HG03175 (cell line): ENCODE data around the gene UPK1B.
"Not testable (repeated sequence)": the region's sequence is repeated elsewhere in the genome, so short reads cannot be mapped to it uniquely, and the experiment has no call there.

Experiments used
- ATAC-seq: cut with Tn5 transposase; IDR thresholded peaks from one replicate; pipeline ENCODE4 v1.9.1; 2021; ENCODE audit warnings: mild to moderate bottlenecking, moderate library complexity; ENCODE audit not compliant: unreplicated experiment

Gene UPK1B

DNA sequence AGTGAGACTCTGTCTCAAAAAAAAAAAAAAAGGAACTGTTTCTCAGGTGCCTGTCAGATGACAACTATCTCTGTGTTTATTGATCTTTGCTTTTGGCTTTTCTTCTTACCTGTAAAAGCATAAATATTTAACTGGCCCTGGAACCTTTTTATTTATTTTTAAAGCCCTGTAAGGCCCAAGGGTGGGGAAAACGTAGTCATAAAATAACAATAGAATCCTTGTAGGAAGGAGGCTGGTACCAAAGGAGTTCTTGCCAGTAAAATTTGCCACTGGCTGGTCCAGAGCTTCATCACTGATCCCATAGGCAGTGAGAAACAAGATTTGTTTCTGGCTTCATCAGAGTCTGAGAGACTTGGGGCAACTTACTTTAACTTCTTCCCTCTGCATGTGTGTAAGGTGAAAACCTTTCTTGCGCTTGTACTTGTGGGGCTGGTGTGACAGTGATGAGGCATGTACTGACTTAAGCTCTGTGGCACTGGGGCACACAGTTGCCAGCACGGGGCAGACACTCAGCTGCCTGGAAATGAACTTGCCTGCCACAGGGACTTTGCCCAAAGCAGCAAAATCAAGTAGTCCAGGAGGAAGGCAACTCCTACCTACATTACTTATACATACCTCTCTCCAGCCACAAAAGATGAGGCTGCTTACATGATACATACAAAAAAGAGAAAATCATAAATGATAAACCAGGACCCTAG is 47.7 kb downstream of the UPK1B start:
- no peak for ATAC-seq

GRCh38 chr3:119221779-119222320 is 48.5 kb downstream of the UPK1B start:
- ATAC-seq, result no peak

- no peak for ATAC-seq
These were observed 49.0 kb downstream of the UPK1B start for GRCh38 chr3:119222391-119222790.

- no peak for ATAC-seq
These were observed 50.1 kb downstream of the UPK1B start for GRCh38 chr3:119223511-119223910.

DNA sequence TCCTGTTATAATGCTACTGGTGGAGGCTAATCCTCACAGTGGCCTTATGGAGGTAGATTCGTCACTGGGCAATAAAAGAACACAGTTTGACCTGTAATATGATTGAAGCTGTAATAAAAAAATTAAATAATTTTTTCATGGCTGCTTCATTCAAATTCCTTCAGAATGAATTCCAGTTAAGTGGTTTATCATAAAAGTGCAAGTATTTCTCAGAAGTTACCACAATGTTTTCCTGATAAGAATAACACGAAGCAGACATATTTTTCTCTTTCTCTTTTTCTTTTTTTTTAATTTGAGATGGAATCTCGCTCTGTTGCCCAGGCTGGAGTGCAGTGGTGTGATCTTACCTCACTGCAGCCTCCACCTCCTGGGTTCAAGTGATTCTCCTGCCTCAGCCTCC is 51.7 kb downstream of the UPK1B start:
- ATAC-seq, result no peak

- ATAC-seq, result no peak
These were observed 53.9 kb downstream of the UPK1B start for GRCh38 chr3:119227070-119227850.

- ATAC-seq, result no peak
These were observed 55.2 kb downstream of the UPK1B start for GRCh38 chr3:119228373-119229145.

DNA sequence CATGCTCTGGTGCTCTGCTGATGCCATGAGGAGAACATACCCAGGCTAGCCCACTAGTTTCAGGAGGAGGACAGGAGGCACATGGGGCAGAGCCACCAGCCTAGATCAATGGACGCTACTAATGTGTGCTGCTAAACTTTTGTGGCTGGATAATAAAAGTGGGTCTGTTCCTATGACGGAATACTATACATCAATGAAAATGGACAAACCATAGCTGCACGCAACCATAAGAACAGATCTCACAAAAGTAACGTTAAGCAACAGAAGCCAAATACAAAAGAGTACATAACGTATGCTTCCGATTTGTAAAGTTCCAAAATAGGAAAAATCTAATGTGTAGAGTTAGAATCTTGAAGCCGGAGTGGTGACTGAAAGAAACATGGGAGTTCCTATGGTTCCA is 55.8 kb downstream of the UPK1B start:
- no peak for ATAC-seq

DNA sequence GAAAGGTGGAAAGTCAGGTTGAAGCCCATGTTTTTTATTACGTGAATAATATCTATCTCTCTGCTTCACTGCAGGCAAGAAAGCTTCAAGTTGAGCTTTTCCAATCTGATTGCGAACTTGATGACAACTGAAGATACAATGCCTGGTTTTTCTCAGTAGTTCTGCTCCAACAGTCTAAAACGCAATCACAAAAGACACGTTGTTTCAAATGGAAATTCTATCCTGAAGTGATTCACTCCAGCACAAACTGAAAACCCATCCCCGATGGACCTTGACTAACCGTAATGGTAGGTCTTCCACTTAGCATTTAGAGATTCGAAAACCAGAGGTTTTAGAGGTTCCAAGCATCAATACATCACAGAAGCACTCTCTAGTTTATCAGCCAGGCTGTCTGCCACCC is 56.7 kb downstream of the UPK1B start:
- ATAC-seq, result no peak

- no peak for ATAC-seq
These were observed 57.3 kb downstream of the UPK1B start for GRCh38 chr3:119230745-119231144.

DNA sequence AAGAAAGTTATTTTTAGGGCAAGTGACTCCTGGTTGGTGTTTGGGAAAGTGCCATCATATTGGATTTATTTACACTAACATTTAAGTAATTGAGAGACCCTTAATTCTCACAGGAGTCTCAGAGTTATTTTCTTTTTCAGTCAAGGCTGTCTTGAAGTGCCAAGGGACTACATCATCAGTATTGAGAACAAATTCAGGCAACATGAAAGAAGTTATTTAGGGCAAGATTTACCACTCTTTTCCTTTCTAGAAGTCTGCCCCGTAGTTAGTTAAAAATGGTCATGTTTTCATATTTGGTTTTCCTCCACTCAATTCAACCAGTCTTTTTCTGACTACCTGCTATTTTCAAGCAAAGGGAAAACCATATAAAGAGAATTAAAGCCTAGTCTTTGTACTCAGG is 61.2 kb downstream of the UPK1B start:
- ATAC-seq, result no peak

DNA sequence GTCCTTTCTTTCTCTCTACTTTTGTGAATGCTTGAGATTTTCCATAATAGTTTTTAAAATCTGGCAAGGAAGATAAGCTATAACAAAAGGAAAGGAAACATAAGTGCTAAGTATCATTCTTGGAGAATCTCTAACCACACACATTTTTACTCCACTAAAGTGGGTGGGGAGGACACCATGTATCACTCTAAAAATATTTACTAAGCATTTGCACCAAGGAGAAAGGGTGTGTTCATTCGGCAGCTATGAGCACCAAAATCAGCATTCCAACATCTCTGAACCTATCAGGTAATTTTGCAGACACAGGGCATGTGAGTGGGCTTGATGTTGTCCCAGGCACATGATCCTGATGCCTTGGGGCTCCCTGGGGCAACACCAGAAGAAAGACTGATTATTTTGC is 61.8 kb downstream of the UPK1B start:
- ATAC-seq, result no peak

GRCh38 chr3:119236756-119237155 is 63.4 kb downstream of the UPK1B start:
- no peak for ATAC-seq

DNA sequence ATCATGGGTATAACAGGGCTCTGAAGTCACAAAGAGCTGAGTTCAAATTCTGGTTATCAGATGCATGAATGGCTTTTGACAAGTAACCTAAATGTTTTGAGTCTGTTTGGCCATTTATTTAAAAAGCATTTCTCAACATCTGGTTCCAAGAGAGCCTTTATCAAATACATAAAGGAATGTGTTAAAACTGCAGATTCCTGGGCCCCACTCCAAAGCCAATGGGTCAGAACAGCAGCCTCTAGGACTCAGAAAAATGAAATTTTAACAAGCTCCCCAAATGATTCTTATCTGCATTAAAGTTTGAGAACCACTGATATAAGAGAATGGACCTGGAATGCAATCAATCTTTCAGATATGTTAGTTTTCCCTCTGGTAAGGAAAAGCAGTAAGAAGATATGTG is 63.9 kb downstream of the UPK1B start:
- ATAC-seq, result no peak

DNA sequence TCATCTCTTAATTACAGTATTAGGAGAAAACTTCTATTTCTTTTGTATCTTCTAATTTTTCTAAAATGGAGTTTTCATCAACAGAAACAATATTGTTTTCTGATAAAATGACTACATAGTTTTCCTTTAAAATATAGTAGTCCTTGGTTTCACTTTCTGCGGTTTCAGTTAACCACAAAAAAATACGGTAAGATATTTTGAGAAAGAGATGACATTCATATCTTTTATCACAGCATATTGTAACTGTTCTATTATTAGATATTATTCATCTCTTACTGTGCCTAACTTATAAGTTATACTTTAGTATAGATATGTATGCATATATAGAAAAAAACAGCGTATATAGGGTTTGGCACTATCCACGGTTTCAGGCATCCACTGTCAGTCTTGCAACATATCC is 65.0 kb downstream of the UPK1B start:
- no peak for ATAC-seq

DNA sequence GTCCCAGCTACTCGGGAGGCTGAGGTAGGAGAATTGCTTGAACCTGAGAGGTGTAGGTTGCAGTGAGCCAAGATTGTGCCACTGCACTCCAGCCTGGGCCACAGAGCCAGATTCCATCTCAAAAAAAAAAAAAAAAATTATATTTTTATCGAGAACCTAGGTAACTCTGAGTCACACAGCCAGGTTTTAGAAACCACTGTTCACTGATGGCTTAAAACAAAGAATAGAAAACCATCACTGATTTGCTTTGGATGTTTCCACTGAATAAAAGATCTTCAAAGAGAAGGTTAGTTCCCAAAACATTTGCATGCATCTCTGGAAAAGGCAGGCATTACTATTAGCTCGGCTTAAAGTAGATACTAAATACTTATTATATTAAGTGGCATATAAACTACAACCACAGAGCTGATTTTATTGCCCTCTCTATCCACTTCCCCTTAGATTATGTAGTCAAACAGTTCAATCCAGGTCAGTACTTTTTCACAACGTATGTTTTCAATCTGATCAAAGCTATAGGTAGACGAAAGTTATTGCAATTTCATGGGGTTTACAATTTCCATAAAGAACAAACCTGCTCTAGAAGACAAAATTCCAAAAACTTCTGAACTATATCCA is 65.9 kb downstream of the UPK1B start:
- no peak for ATAC-seq

DNA sequence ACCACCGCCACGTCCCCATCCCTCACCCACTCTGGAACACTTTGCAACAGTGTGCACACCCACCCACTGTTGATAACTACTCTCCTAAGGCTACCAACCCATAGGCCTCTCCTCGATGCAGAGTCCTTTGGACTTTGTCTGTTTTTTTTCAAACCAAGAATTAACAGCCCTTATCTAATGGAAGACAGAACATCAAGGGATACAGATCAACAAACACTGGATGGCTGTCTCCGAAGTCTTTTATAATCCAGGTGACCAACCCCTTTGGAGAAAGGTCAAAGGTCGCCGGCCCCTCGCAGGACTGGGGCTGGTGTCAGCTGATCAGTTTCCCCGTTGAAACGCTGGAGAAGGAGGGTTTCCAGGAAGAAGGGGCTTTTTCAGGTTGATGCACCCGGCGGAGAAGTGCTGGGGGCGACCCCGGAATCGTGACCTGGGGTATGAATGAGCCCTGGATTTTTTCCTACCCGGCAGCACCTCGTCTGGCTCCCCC is 66.7 kb downstream of the UPK1B start:
- ATAC-seq, result peak; percentile 10

DNA sequence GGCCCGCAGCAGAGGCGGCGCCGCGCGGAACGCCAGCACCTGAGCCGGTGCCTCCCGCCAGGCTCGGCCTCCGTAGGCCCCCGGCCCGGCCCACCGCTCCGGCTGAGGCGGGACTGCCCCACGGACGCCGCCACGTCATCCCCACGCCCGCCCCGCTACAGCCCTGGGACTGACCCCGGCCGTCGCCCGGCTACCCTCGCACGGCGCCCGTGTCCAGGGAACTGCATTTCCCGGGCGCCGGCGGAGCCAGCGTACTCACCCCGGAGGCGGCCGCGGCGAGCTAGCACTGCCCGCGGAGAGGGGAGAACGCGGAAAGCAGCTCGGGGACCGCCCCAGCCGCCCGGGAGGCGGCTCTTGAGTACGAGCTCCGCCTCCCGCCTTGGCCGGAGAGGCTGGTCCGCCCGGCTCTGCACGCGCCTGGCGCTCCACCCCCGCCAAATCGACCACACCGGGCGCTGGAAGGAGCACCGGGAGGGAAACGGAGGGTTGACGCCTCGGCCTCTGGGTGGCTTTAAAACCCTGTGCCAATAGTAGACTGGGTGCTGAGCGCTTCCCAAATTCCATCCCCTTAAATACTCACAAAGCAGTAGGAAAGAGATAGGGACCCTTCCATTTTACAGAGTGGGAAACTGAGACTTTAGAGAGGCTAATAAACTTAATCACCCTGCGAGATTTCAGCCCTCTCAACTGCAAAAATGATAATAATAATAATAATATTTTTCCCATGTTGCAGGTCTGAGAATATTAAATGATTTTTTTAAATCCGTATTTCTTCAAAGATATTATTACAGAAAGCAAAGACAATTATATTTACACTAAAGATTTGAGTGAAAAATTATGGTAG is 67.4 kb downstream of the UPK1B start, which contains the start of gene B4GALT4:
Gene B4GALT4 (minus strand): TSS at position 288 of the 844 bp plus-strand sequence. CDS start 10,779 bp downstream, outside the sequence.
- ATAC-seq, result peak; percentile 87

DNA sequence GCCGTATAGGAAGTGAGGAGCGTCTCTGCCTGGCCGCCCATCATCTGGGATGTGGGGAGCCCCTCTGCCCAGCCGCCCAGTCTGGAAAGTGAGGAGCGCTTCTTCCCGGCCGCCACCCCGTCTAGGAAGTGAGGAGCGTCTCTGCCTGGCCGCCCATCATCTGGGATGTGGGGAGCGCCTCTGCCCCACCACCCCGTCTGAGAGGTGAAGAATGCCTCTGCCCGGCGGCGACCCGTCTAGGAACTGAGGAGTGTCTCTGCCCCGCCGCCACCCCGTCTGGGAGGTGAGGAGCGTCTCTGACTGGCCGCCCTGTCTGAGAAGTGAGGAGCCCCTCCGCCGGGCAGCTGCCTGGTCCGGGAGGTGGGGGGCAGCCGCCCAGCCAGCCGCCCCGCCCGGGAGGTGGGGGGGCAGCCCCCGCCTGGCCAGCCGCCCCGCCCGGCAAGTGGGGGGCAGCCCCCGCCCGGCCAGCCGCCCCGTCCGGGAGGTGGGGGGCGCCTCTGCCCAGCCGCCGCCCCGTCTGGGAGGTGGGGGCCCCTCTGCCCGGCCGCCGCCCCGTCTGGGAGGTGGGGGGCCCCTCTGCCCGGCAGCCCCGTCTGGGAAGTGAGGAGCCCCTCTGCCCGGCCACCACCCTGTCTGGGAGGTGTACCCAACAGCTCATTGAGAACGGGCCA is 69.1 kb downstream of the UPK1B start:
- not testable (repeated sequence) for ATAC-seq
